Inflammatory macrophage (primary cell): ENCODE data around the gene RBSN.
A peak's percentile ranks its signal among the peaks of the same experiment; 100 is the strongest.

ENCODE experiments used
- DNase-seq, 2 donors: peaks; one replicate each; pipeline ENCODE4 v3.0.0-alpha.2; 2020 to 2022

The RBSN gene

DNA sequence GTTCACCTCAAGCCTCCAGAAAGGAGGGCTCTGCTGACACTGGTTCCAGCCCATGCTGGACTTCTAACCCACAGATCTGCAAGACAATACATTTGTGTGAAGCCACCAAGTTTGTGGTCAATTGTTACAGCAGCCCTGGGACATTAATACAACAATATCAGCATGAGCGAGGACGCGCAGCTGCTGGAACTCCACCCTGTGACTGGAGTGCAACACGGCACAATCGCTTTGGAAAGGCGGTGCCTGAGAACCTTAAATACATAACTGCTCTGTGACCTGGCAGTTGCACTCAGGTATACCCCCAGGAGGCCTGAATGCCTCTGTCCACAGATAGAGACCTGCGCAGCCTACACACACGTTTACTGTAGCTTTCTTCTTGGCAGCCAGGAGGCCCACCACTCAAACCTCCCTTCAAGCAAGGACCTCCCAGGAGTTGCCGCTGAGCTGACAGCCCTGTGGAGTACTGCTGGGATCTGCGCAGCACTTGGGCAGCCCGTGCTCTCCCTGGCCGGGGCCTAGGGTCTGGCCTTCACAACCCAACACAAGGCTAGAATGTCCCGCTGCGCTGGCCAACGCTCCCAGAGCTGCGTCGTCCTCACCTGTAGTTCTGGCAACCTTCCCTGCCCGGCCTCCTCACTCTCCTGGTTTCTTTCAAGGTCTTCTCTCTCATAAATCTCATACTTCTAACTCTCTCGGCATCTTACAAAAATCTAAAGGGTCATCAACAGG is 42.1 kb downstream of the RBSN start:
- no peak for DNase-seq

DNA sequence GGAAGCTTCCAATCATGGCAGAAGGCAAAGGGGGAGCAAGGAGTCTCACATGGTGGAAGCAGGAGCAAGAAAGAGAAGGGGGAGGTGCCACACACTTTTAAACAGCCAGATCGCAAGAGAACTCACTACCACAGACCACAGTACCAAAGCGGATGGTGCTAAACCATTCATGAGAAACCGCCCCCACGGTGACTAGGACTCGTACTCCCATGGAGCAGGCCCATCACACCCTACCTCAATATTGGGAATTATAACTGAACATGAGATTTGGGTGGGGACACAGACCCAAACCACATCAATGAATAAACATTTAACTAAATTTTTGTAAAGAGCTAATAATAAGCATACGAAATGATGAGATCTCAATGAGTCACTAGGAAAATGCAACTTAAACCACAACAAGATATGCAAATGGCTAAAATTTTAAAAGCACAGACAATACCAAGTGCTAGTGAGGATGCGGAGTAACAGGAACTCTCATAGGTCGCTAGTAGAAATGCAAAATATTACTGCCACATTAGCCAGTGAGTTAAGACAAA is 43.9 kb downstream of the RBSN start:
- no peak for DNase-seq

DNA sequence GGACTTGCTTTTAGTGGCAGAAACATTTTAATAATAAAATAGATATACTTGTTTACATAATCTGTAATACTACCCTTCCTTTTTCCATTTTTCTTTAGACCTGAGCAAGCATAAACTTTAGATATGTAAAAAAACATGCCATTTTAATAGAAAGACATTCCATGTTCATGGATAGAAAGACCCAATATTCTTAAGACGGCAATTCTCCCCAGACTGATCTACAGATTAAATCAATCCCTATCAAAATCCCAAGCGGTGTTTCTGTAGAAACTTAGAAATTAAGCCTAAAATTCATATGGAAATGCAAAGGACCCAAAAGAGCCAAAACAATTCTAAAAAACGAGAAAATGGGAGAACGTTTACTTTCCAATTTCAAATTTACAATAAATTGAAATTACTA is 45.4 kb downstream of the RBSN start:
- no peak for DNase-seq

DNA sequence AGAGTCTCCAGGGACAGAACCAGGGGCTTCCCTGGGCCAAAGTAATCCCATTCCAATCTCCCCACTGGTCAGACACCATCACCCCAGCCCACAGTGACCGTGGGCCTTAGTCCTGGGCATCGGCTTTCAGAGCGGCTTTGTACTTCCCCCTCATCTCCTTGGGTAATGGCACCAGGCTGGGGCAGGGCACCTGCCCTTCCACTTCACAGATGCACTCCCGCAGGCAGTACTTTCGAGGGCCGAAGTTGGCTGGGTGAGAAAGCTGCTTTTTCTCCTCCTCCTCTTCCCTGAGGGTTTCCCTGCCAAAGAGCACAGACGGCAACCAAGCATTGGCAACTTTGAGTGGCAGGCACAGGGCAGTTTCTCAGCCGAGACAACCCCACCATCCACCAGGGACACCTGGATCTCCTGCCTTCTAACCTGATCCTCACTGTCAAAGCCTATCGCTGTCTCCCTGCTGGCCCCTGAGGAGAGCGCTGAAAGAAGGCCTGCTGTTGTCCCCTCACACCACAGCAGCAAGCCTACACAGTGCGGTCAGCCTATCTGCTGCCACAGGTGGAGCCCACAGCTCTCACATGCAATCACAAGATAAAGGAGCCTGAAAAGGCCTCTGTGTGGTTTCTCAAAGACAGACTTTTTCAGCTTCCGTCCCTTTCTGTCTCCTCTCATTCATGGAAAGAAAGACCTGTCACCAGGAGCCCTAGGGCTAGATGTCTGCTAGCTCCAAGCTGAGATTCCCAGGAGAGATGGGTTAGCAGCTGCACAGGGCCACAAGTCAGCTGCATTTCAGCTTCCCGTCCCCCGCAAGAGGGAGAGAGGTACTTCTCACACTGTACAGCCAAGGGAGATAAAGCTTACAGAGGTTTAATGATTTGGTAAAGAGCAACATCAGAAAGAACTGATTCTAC is 46.4 kb downstream of the RBSN start:
- no peak for DNase-seq

DNA sequence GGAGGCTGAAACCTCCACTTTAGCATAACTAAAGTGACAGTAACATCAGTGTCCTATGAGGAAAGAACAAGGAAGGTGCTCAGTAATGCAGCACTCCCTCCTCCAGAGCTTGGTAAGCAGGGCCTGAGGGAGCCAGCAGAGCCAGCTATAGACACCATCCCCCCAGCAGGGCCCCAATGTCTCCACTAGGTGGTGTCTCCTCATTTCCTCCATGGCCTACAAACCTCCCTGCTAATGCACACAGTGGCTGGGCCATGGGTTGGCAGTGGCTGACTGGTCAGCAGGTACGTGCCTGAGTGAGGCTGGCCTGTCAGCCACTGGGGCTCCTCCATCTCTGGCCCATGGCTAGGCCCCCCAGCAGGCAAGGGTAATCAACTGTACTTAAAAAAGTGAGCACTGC is 47.4 kb downstream of the RBSN start:
- peak; percentile 34 to 46 for DNase-seq

DNA sequence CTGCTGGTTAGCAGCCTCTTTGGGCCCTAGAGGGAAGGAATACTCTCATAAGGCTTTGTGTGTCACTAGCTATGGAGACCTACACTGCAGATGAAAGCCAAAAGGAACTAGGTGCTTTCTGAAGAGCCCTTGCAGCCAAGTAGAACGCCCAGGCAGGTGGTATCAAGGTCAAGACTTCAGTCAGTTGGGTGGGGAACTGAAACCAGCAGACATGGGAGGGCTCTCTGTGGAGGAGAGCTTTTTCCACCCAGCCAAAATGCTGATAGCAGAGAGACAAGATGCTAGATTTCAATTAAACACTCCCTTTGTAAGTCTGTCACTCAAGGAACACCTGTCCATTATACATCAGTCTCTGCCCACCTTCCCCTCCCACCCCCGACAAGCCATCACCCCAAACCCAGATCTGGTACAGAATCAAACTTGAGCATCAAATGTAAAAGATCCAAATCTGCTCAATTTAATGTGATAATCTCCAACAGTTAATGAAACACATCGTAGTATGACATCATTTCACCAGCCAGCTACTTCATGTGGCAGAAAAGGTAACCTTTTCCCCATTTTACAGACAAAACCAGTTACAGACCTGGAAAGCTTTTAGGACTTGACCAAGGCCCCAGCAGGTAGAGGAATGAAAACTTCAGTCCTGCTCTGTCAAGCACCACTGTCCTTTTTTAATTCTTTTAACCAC is 48.4 kb downstream of the RBSN start:
- no peak for DNase-seq

DNA sequence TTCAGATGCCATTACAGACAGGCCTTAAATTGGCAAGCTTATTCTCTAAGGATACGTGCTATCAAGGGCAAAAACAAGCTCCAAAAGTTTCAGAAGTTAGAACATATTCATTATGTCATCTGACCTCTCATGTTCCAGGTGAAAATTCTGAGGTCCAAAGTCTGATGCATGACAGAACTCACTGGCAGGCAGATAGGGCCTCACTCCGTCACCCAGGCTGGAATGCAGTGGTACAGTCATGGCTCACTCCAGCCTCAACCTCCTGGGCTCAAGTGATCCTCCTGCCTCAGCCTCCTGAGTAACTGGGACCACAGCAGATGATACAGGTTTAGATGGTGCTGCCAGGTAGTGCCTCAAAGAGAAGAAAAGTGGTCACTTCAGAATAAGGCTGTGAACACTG is 49.4 kb downstream of the RBSN start:
- DNase-seq = no peak

DNA sequence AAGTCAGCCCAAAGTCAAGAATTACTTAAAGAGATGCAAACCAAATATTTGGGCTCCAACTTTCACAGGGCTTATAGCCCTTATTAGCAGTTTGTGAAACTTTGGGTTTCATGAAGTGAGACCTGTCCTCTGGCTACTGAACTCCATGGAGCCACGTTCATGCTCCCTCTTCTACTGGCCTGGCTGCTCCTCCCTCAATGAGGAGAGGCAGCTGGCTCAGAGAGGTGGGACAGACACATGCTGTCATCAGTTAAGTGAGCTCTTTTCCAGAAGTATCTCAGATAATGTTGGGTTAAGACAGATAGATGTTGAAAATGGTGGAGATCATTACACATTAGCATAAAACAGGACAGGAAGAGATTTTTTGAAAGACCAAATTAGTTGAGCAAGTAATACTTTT is 53.3 kb downstream of the RBSN start:
- no peak for DNase-seq

DNA sequence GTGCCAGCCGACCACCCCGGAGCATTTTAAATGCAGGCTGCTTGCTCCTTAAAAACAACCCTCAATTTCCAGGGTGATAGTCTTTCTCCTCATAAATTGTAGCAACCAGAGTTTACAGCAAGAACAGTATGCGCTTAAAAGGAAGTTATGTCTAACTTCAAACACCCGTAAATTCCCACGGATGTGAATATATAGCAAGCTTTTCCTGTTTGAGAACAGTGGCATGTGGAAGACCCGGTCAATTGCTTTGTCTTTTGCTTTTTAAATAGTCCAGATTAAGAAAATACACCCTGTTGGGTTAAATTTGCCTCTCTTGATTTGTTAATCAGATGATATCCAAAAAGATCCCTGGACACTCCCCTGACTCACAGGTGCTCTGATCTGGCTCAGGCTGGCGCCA is 54.6 kb downstream of the RBSN start:
- no peak for DNase-seq

DNA sequence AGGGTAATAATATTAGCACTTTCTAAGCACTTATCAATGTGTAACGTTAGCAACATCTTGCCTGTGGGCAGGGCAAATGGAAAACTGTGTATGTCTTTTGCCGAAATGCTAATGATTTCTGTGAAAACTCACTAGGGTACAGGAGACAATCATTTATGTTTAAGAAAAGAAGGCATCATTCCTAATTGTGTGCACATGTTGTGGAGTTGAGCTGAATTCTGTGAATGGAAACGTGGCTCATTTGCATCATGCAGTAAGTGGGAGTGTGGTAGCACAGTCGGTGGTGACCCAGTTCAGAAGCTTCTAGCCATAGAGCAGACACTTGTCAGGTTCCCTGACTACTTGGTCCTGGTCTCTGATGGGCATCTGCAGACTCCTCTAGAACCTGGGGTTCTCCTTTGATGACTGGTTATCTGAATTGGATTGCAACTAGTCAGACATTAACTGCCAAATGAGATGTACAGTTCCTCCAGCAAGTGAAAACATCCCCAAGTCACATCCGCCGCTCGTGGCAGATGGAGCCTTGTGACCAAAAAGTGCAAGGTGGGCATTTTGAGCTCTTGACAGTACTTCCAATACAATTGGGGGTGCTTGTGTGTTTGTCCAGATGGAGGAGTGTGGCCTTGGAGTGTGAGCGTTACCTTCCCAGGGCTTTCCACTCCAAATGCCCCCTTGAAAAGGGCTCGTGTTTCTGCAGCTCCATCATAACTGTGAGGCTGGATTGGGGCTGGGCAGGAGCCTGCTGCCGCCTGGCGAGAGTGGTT is 55.4 kb downstream of the RBSN start:
- no peak for DNase-seq

DNA sequence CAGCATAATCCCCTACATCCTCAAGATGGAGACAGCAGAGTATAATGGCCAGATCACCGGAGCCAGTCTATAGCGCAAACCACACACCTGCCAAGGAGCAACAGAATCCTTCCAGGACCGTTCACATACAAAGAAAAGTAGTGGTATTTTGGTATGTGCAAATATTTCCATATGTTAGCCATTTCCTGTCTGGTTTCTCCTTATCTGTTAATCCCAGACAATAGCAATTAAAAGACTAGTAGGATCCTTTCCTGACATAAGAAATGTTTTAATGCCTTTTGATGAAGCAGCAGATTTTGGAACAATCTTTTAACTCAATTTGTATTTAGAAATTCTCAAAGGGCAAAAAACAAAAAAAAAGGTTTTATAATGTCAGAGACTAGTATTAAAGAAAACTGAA is 56.0 kb downstream of the RBSN start:
- no peak for DNase-seq

DNA sequence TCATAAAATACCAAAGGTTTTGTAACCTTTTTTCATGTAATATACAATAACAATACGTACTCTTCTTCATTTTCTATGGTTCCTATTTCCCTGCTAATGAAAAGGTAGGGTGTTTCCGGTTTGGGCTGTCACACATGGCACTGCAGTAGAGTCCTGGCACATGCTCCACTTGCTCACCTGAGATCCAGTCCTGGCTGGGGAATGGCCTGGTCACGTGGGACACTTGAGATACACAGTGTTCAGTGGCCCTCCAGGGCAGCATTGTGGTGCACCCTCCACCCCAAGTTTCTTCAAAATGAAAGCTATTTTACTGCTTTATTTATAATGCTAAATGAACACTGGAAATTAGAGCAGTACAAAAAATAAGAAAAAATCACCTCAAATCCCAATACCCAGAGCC is 57.0 kb downstream of the RBSN start:
- no peak for DNase-seq

DNA sequence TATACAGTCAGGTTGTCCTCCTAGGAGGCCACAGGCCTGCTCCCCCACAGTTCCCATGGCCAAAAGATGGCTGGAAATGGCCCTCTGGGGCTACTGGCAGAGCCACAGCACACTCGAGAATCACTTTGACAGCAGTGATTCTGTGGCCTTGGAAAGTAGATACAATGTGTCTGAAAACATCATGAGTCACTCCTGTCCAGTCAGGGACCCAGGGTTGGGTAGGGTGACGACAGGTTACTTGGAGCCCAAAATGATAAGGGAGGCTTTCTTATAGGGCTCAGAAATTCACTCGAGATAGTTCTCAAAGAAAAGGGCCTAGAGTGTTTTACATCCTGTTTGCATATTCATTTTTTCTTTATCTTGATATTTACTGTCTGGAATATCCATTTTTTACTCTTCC is 58.1 kb downstream of the RBSN start:
- DNase-seq = no peak

DNA sequence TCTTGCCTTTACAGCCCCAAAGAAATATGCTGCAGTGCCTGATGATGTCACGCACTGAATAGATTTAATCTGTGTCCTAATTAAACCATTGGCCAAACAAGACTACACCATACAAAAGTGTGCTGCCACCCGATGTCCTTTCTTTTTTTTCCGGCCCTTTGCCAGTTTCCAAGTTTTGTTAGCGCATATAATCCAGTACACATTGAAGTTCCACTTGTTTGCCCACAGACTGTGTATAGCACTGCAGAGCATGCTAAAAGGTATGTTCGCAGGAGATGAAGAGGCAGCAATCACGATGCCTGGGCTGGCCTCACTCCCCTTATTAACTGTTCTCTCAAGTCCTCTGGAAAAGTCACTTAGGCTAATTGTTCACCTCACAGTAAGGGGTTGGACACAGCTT is 60.6 kb downstream of the RBSN start:
- no peak for DNase-seq

DNA sequence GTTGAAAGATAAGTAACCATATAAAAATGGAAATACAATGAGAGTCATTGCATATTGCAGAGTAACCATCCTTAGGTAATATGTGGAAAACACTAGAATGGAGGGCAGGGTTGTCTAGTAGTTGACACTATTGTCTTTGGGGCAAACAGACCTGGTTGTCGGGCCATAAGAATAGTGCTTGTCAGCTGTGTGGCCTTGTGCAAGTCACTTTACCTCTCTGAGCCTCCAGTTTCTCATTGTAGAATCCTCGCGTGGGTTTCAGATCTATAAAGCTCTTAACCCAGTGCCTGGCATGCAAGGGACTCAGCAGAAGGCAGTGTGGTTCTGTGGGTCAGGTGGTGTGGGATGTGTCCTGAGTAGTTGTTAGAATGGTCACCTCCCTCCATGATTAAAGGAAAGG is 65.8 kb downstream of the RBSN start:
- no peak for DNase-seq

DNA sequence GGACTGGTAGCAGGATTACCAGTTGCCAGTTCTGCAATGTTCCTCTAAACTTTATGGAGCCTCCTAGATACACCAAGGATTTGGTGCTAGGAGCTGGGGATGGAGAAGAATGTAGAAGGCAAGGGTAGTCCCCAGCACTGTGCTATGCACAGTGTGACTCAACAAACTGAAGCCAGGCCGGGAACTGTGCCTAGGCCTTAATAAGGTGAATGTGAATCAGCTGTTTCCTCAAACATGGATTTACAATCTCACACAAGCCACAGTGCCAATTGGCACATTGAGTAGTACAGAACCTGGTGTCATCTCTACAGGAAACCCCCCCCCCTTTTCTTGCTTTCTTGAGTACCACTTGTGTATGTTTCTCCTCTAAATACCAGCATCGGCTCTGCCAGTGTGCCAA is 66.3 kb downstream of the RBSN start:
- DNase-seq = no peak

DNA sequence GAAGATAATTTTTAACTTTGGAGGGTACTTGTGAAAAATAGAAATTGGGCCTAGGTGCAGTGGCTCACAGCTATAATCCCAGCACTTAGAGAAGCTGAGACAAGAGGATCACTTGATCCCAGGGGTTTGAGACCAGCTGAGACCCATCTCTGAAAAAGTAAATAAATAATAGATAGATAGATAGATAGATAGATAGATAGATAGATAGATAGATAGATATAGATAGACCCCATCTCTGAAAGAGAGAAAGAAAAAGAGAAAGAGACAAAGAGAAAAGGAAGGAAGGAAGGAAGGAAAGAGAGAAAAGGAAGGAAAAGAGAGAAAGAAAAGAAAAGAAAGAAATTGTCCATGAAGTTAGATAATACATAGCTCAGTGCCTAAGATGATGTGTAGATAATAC is 69.3 kb downstream of the RBSN start:
- no peak for DNase-seq

DNA sequence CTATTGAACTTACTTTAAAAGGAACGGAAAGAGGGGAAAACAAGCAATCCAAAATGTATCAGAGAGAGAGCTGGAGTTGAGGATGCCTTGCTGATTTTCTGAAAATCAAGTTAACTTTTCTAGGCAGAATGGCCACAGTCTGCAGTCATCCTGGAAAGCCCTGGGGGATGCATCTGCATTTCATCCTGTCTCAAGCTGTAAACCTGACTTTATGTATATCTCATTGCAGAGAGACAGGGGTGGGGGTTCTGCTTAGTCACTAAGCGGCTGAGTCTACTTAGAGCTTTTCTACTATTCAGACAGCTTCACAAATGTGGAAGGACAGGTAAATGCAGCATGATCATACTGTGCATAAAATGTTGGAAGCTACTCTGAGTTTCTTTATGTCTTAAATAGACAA is 75.2 kb downstream of the RBSN start:
- no peak for DNase-seq

DNA sequence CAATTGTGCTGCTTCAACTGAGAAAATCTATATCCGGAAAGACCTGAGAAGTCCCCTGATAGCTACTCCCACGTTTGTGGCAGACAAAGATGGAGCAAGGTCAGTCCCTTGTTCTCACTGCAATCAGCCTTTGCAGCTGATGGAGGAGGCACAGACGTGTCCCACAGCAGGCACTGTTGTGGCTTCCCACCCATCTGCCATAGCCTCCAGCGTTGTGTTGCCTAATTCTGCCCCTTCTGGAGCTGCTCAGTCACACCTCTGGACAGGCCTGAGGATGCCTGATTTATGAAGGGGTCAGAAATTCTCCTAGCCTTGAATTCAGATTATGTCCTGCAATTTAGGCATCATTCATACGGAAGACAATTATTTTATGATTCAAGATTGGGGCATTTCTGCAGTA is 75.7 kb downstream of the RBSN start:
- DNase-seq = no peak
